Measurements from ENCODE around the gene CFAP410. TPM values are rescaled to one million over a fixed set of nuclear protein-coding genes. Genes with fewer than 3 reads are reported as not detected.

The CFAP410 gene
- total and polyA plus RNA-seq, 2 of the 8 experiments (the other 6 are each of a cell fraction or from before 2014, with no cell fraction given): 10.6 to 12.0 TPM

DNA sequence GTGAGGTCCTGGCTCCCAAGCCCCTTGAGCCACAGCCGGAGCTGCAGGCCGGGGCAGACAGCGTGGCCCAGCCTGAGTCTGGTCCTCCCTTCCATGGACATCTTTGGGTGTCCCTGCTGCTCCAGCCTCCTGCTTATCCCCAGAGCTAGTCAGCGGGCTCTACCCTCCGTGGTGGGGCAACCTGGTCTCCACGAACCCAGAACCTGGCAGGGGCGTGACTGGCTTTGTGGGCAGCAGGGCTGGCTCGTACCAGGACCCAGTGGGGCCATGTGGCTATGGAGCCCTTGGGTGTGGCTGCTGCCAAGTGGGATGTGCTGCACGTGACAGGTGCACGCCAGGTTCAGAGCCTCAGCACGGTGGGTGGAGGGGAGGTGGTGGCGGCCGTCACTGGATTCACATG lies 18.3 kb downstream of the CFAP410 start:
- Histone ChIP-seq H3K56ac (replicated peaks; ENCODE audit: insufficient read length, low read depth, low read length) (no peak overlapping the region), H3K27ac (ENCODE audit: low read depth, low read length) (no peak overlapping the region), H3K4me2 (ENCODE audit: insufficient read depth in 1 of 2, low read depth in 2 of 2, low read length in 2 of 2) (no peak overlapping the region), H2BK120ac (replicated peaks; ENCODE audit: low read depth, low read length) (no peak overlapping the region), H3K4me1 (replicated peaks in 1 of 4; ENCODE audit: control insufficient read depth in 3 of 4, insufficient read depth in 4 of 4, low read length in 3 of 4) (no peaks in the 10 kb centered on the region), H3K27me3 (replicated peaks in 1 of 4; ENCODE audit: control insufficient read depth in 3 of 4, extremely low read depth in 1 of 4, insufficient read depth in 3 of 4, low read length in 3 of 4) (no peaks in the 10 kb centered on the region), H4K8ac (ENCODE audit: extremely low read depth, insufficient read depth, low read length) (no peak overlapping the region), H2BK5ac (ENCODE audit: low read depth, low read length) (no peak overlapping the region), H4K5ac (ENCODE audit: insufficient read length, low read depth, low read length) (no peak overlapping the region), H2BK20ac (ENCODE audit: low read length) (no peak overlapping the region), H4K20me1 (replicated peaks in 1 of 2; ENCODE audit: control insufficient read depth in 1 of 2, insufficient read depth in 2 of 2, low read length in 2 of 2) (peaks cover 0 to 8% of the 10 kb centered on the region in 2 experiments), H3K4me3 (ENCODE audit: extremely low read depth in 1 of 4, insufficient read depth in 2 of 4, low read depth in 3 of 4, low read length in 4 of 4) (no peak overlapping the region), H2BK15ac (ENCODE audit: low read length) (no peak overlapping the region), H2BK12ac (ENCODE audit: low read depth, low read length) (no peak overlapping the region), H3K23ac (ENCODE audit: insufficient read length) (no peak overlapping the region), H3K18ac (ENCODE audit: extremely low read depth, low read length) (no peak overlapping the region), H3K9ac (replicated peaks in 1 of 4; ENCODE audit: extremely low read depth in 1 of 4, low read depth in 3 of 4, low read length in 3 of 4) (no peak overlapping the region), H3K79me2 (ENCODE audit: control insufficient read depth in 1 of 2, insufficient read depth in 2 of 2, low read length in 2 of 2) (no peaks in the 10 kb centered on the region), H3K79me1 (ENCODE audit: low read depth, low read length) (no peaks in the 10 kb centered on the region), H3K9me3 (ENCODE audit: insufficient read depth in 2 of 2, low read depth in 1 of 2, low read length in 1 of 2) (no peaks in the 10 kb centered on the region), H2AK5ac (ENCODE audit: low read depth, low read length) (no peak overlapping the region), H3K14ac (ENCODE audit: insufficient read length) (no peak overlapping the region), H3K36me3 (ENCODE audit: control insufficient read depth in 2 of 4, insufficient read depth in 4 of 4, low read length in 3 of 4) (peaks cover 0 to 45% (median 1%) of the 10 kb centered on the region in 4 experiments; a peak in 4 of 8 replicates), H4K91ac (replicated peaks; ENCODE audit: insufficient read length, low read length) (no peak overlapping the region), H3K23me2 (ENCODE audit: low read depth, low read length) (no peaks in the 10 kb centered on the region), H2AFZ (ENCODE audit: low read length) (no peak overlapping the region), H3K4ac (replicated peaks; ENCODE audit: insufficient read length, low read depth, low read length) (no peak overlapping the region)
- TF ChIP-seq RXRA (IDR thresholded peaks at IDR 0.05; ENCODE audit: insufficient read depth, low read depth, low read length) (no peak), PHF8 (conservative IDR thresholded peaks at IDR 0.05; ENCODE audit: low read depth, low read length) (no peak), ASH2L (IDR thresholded peaks at IDR 0.05; ENCODE audit: low read length) (no peak), HDAC6 (IDR thresholded peaks at IDR 0.05; ENCODE audit: low read depth, low read length) (no peak), KDM5A (IDR thresholded peaks at IDR 0.05; ENCODE audit: low read length) (no peak), CEBPB (IDR thresholded peaks at IDR 0.05; ENCODE audit: low read depth, low read length) (no peak), NRF1 (IDR thresholded peaks at IDR 0.05; ENCODE audit: low read depth, low read length) (no peak), RFX5 (IDR thresholded peaks at IDR 0.05; ENCODE audit: borderline replicate concordance, low read depth, low read length) (no peak), BACH1 (IDR thresholded peaks at IDR 0.05; ENCODE audit: low read length) (no peak)
- TF ChIP-seq, protein P1, sequence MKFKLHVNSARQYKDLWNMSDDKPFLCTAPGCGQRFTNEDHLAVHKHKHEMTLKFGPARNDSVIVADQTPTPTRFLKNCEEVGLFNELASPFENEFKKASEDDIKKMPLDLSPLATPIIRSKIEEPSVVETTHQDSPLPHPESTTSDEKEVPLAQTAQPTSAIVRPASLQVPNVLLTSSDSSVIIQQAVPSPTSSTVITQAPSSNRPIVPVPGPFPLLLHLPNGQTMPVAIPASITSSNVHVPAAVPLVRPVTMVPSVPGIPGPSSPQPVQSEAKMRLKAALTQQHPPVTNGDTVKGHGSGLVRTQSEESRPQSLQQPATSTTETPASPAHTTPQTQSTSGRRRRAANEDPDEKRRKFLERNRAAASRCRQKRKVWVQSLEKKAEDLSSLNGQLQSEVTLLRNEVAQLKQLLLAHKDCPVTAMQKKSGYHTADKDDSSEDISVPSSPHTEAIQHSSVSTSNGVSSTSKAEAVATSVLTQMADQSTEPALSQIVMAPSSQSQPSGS (IDR thresholded peaks at IDR 0.05; ENCODE audit: low read length): no peak
- FAIRE-seq (no peak), DNase-seq (ENCODE audit: low read depth in 1 of 2, low spot score in 2 of 2) (no peak)
- WGBS, 2 experiments (ENCODE audit: extremely low coverage in 1 of 2, insufficient coverage in 1 of 2, insufficient read length in 1 of 2, insufficient replicate concordance in 2 of 2, low coverage in 1 of 2, low lambda C conversion rate in 2 of 2, missing lambda C conversion rate in 1 of 2): 79% methylated on average over 5 of the region's 13 CpGs; no CpG with 5 or more reads in 1 of the 2 experiments
- POLR2A ChIA-PET (ENCODE audit: partially characterized antibody): no interaction called here
- CTCF ChIA-PET (ENCODE audit: partially characterized antibody): interaction anchor here (0.7 to 1.1 kb wide), 4 partner anchors 8 to 167 kb away, joined by 3 to 4 read pairs (median 3); no protein-coding TSS in a partner anchor

Data from H1 (cell line).